ENCODE results near the gene NCBP3.
A peak's percentile ranks its signal among the peaks of the same experiment; 100 is the strongest.

The NCBP3 gene

DNA sequence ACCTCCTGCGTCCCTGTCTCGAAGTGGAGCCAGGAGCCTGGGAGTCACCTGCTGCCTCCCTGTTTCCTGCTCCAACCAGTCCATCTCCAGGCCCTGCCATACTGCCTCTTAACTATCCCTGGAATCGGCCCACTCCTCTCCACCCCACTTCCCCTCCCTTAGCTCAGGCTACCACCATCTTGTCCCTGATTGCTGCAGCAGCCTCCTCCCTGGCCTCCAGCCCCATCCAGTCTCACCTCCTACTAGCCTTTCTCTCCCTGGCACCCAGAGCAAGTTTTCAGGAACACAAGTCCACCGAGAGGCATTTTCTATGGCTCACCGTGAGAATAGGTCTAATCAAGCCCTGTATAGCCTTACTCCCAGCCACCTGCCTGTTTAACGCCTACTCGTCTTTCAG is 47.7 kb upstream of the NCBP3 start:
- no peaks in the 10 kb centered on the region for H3K9me3 ChIP-seq (ENCODE audit: control insufficient read depth, low read length)
- H3K4me3 ChIP-seq (ENCODE audit: low read depth, low read length), result peak overlapping the region; percentile 53
- H3K79me2 ChIP-seq, result no peaks in the 10 kb centered on the region
- peak overlapping the region; percentile 71 for H3K4me2 ChIP-seq (ENCODE audit: low read length)
- H2AFZ ChIP-seq, result peak overlapping the region; percentile 99
- no peaks in the 10 kb centered on the region for H3K27me3 ChIP-seq (ENCODE audit: control insufficient read depth, insufficient read depth, low read length)
- H3K9ac ChIP-seq, result no peak overlapping the region
- H3K27ac ChIP-seq, result peak overlapping the region; percentile 67
- H3K4me1 ChIP-seq, result peaks cover 10% of the 10 kb centered on the region
- H3K36me3 ChIP-seq (ENCODE audit: control insufficient read depth, insufficient read depth, low read length), result no peaks in the 10 kb centered on the region
- TF ChIP-seq, protein P1, sequence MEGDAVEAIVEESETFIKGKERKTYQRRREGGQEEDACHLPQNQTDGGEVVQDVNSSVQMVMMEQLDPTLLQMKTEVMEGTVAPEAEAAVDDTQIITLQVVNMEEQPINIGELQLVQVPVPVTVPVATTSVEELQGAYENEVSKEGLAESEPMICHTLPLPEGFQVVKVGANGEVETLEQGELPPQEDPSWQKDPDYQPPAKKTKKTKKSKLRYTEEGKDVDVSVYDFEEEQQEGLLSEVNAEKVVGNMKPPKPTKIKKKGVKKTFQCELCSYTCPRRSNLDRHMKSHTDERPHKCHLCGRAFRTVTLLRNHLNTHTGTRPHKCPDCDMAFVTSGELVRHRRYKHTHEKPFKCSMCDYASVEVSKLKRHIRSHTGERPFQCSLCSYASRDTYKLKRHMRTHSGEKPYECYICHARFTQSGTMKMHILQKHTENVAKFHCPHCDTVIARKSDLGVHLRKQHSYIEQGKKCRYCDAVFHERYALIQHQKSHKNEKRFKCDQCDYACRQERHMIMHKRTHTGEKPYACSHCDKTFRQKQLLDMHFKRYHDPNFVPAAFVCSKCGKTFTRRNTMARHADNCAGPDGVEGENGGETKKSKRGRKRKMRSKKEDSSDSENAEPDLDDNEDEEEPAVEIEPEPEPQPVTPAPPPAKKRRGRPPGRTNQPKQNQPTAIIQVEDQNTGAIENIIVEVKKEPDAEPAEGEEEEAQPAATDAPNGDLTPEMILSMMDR (IDR thresholded peaks at IDR 0.05), result no peak

DNA sequence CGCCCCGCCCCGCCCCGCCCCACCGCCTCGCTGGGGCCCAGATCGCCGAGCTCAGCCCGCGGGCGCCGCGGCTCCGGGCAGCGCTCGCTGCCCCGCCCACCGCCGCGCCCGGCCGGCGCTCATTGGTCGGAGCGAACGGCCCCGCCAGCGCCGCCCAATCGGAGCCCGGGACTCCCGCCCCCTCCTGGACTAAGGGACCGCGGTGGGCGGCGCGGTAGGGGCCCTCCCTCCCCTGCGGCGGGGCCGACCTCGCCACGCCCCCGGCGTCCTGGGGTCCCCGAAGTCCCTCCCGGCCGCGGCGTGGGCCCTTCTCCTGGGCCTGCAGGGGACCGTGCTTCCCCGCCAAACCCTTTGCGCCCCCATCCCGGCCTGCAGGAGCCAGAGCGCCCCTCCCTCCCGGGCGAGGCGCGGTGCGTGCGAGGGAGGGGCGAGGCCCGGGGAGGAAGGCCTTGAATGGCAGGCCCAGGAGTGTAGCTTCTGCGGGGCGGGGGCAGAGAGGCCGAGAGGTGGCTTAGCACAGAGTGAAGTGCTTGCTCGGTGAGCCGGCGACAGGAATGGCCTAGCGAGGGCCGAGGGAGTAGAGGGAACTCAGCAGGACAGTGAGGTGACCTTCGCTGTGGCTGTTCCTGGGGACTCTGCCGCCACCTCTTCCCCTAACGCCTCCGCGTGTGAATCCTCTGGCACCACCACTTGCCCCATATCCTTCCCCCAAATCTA is 47.1 kb upstream of the NCBP3 start, which contains the start of gene CAMKK1:
CAMKK1 (minus strand) TSS at position 51 of the 717 bp plus-strand sequence. CDS start 7,366 bp downstream, outside the sequence.
- peak within 1 kb of the TSS; percentile 67 for H3K27ac ChIP-seq
- no peaks in the 10 kb centered on the region for H3K36me3 ChIP-seq (ENCODE audit: control insufficient read depth, insufficient read depth, low read length)
- peak within 1 kb of the TSS; percentile 53 for H3K4me3 ChIP-seq (ENCODE audit: low read depth, low read length)
- H3K9ac ChIP-seq, result peak within 1 kb of the TSS; percentile 53
- TF ChIP-seq, protein P1 (IDR thresholded peaks at IDR 0.05), result peak; percentile 19
- peaks cover 13% of the 10 kb centered on the region for H3K4me1 ChIP-seq
- no peaks in the 10 kb centered on the region for H3K79me2 ChIP-seq
- no peaks in the 10 kb centered on the region for H3K27me3 ChIP-seq (ENCODE audit: control insufficient read depth, insufficient read depth, low read length)
- no peaks in the 10 kb centered on the region for H3K9me3 ChIP-seq (ENCODE audit: control insufficient read depth, low read length)
- peak within 1 kb of the TSS; percentile 87 for H3K4me2 ChIP-seq (ENCODE audit: low read length)
- peak within 1 kb of the TSS; percentile 99 for H2AFZ ChIP-seq

DNA sequence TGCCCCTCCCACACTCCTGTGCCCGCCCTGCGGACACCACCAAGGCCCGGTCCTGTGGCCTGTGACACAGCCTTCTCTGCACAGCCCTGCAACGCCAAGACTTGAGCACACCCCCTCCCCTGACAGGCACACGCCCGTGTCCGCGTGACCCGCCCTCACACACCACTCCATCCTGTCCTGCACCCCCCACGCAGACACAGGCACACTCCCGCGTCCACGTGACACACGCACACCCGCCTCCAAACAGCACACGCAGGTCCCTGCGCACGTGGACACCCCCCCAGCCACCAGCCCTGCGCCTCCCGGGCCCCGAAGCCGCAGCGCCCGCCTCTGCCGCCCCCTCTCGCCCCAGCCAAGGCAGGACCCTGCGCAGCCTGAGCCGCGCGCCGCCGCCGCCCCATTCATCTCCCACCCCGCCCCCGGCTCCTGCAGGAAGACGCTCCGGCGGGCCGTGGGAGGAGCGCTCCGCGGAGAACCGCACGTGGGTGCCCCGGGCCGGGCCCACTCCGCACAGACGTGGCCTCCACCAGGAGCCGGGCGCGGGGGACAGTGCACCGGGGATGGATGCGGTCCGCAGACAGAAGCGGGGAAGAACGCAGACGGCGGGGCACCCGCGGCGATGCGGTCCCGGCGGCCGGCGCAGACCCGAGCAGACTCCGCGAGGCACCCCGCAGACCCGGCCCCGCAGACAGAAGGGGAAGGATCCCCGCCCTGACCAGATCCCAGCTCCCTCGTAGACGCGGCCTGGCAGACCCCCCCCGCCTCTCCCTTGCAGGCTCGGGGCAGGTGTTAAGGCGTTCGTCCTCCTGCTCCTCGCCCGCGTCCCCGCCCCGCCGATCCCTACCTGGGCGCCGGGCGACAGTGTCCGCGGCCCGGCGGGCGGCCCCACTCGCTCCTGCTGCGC is 46.3 kb upstream of the NCBP3 start:
- Histone ChIP-seq H3K27me3 (ENCODE audit: control insufficient read depth, insufficient read depth, low read length) (no peaks in the 10 kb centered on the region), H3K4me1 (peaks cover 15% of the 10 kb centered on the region), H3K27ac (no peak overlapping the region), H3K4me3 (ENCODE audit: low read depth, low read length) (peak overlapping the region; percentile 47), H3K9me3 (ENCODE audit: control insufficient read depth, low read length) (no peaks in the 10 kb centered on the region), H3K4me2 (ENCODE audit: low read length) (peak overlapping the region; percentile 87), H3K36me3 (ENCODE audit: control insufficient read depth, insufficient read depth, low read length) (no peaks in the 10 kb centered on the region), H2AFZ (peak overlapping the region; percentile 92), H3K9ac (no peak overlapping the region), H3K79me2 (no peaks in the 10 kb centered on the region)
- TF ChIP-seq, protein P1 (IDR thresholded peaks at IDR 0.05), result no peak

DNA sequence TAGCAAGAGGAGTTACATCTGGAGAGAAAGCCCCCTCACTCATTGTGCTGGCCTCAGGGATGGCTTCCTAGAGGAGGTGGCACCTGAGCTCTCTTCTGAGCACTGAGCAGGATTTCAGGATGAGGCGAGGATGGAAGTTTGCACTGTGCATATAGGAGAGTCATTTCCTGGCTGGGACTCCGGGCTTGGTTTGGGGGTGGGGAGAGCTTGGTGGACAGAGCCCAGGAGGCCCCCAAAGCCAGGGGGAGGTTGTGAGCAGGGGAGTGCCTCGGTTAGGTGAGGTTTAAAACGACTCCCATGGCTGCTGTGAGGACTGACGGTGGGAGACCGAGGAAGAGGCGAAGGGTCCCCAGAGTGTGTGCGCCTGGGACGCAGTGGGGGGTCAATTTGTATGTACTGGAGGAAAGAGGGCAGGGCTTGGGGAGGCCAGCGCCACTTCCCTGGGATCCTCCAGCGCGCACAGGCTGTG is 45.6 kb upstream of the NCBP3 start:
- H3K4me3 ChIP-seq (ENCODE audit: low read depth, low read length), result peak overlapping the region; percentile 47
- H3K4me2 ChIP-seq (ENCODE audit: low read length), result peak overlapping the region; percentile 87
- no peaks in the 10 kb centered on the region for H3K27me3 ChIP-seq (ENCODE audit: control insufficient read depth, insufficient read depth, low read length)
- H2AFZ ChIP-seq, result peak overlapping the region; percentile 92
- peaks cover 15% of the 10 kb centered on the region for H3K4me1 ChIP-seq
- TF ChIP-seq, protein P1 (IDR thresholded peaks at IDR 0.05), result no peak
- no peaks in the 10 kb centered on the region for H3K9me3 ChIP-seq (ENCODE audit: control insufficient read depth, low read length)
- no peaks in the 10 kb centered on the region for H3K36me3 ChIP-seq (ENCODE audit: control insufficient read depth, insufficient read depth, low read length)
- H3K9ac ChIP-seq, result no peak overlapping the region
- no peaks in the 10 kb centered on the region for H3K79me2 ChIP-seq
- no peak overlapping the region for H3K27ac ChIP-seq
